ENCODE data around the gene ARL15. TPM values are rescaled to one million over a fixed set of nuclear protein-coding genes. Genes with fewer than 3 reads are reported as not detected.
"Not testable (repeated sequence)": the region's sequence is repeated elsewhere in the genome, so short reads cannot be mapped to it uniquely, and the experiment has no call there.

The ARL15 gene
- total and polyA plus RNA-seq, 2 experiments from 2014 or later: 7.8 to 9.9 TPM

GRCh38 chr5:53871775-53872174 lies 438.6 kb downstream of the ARL15 start:
- 0 out of 2 replicates have a peak, but pooled peaks cover 2% of the 10 kb centered on the region for H3F3A ChIP-seq (ENCODE audit: insufficient read depth)
- no peaks in the 10 kb centered on the region for H3K36me3 ChIP-seq (ENCODE audit: low read depth)
- WGBS, 2 experiments (ENCODE audit: low coverage in 1 of 2, low lambda C conversion rate in 2 of 2, missing lambda C conversion rate in 2 of 2): 94 to 98% methylated on average over 2 of the region's 2 CpGs

GRCh38 chr5:53871050-53871449 lies 439.3 kb downstream of the ARL15 start:
- no peaks in the 10 kb centered on the region for H3K27me3 ChIP-seq (replicated peaks; ENCODE audit: insufficient read depth)
- in situ Hi-C loops (cut with MboI): no loop called here
- no peaks in the 10 kb centered on the region for H3K9me3 ChIP-seq (ENCODE audit: low read depth)
- H3K4me3 ChIP-seq: no peak overlapping the region
- H4K20me1 ChIP-seq (ENCODE audit: insufficient read depth): no peaks in the 10 kb centered on the region
- no peaks in the 10 kb centered on the region for H3K4me1 ChIP-seq (ENCODE audit: insufficient read depth)
- no peak overlapping the region for H3K4me2 ChIP-seq (ENCODE audit: unreplicated experiment)
- TF ChIP-seq EZH2 (IDR thresholded peaks at IDR 0.05; ENCODE audit: insufficient read depth, poor library complexity, severe bottlenecking) (no peak), EZH2phosphoT487 (IDR thresholded peaks at IDR 0.05; ENCODE audit: insufficient read depth, low read depth) (no peak)
- DNase-seq: peak; percentile 25
- H3K9ac ChIP-seq: no peak overlapping the region
- no peak overlapping the region for H2AFZ ChIP-seq
- no peaks in the 10 kb centered on the region for H3F3A ChIP-seq (ENCODE audit: insufficient read depth)
- H3K27ac ChIP-seq: no peak overlapping the region
- H3K79me2 ChIP-seq (ENCODE audit: insufficient read depth): no peaks in the 10 kb centered on the region
- no peaks in the 10 kb centered on the region for H3K9me2 ChIP-seq (ENCODE audit: insufficient read depth)
- 58 to 65% methylated on average over 5 of the region's 5 CpGs for WGBS, 2 experiments (ENCODE audit: low coverage in 1 of 2, low lambda C conversion rate in 2 of 2, missing lambda C conversion rate in 2 of 2)
- no peaks in the 10 kb centered on the region for H3K36me3 ChIP-seq (ENCODE audit: low read depth)

More at GRCh38 chr5:53871775-53872174, 438.6 kb downstream of the ARL15 start:
- no peaks in the 10 kb centered on the region for H3K9me3 ChIP-seq (ENCODE audit: low read depth)
- no peaks in the 10 kb centered on the region for H3K4me1 ChIP-seq (ENCODE audit: insufficient read depth)
- TF ChIP-seq EZH2 (IDR thresholded peaks at IDR 0.05; ENCODE audit: insufficient read depth, poor library complexity, severe bottlenecking) (no peak), EZH2phosphoT487 (IDR thresholded peaks at IDR 0.05; ENCODE audit: insufficient read depth, low read depth) (no peak)
- H2AFZ ChIP-seq: no peak overlapping the region
- no peak for DNase-seq
- no peak overlapping the region for H3K27ac ChIP-seq
- H3K9ac ChIP-seq: no peak overlapping the region
- no peaks in the 10 kb centered on the region for H4K20me1 ChIP-seq (ENCODE audit: insufficient read depth)
- H3K27me3 ChIP-seq (replicated peaks; ENCODE audit: insufficient read depth): no peaks in the 10 kb centered on the region
- H3K79me2 ChIP-seq (ENCODE audit: insufficient read depth): no peaks in the 10 kb centered on the region
- H3K4me3 ChIP-seq: no peak overlapping the region
- H3K4me2 ChIP-seq (ENCODE audit: unreplicated experiment): no peak overlapping the region
- in situ Hi-C loops (cut with MboI): no loop called here
- no peaks in the 10 kb centered on the region for H3K9me2 ChIP-seq (ENCODE audit: insufficient read depth)

GRCh38 chr5:53858700-53859456 lies 451.5 kb downstream of the ARL15 start:
- Histone ChIP-seq H2AFZ (no peak overlapping the region), H3K9me2 (ENCODE audit: insufficient read depth) (no peaks in the 10 kb centered on the region), H3K4me3 (no peak overlapping the region), H3F3A (ENCODE audit: insufficient read depth) (no peaks in the 10 kb centered on the region), H3K9ac (no peak overlapping the region), H3K27me3 (replicated peaks; ENCODE audit: insufficient read depth) (no peaks in the 10 kb centered on the region), H4K20me1 (ENCODE audit: insufficient read depth) (no peaks in the 10 kb centered on the region), H3K79me2 (ENCODE audit: insufficient read depth) (no peaks in the 10 kb centered on the region), H3K4me2 (ENCODE audit: unreplicated experiment) (no peak overlapping the region), H3K36me3 (ENCODE audit: low read depth) (no peaks in the 10 kb centered on the region), H3K27ac (no peak overlapping the region), H3K9me3 (ENCODE audit: low read depth) (peaks cover 3% of the 10 kb centered on the region), H3K4me1 (ENCODE audit: insufficient read depth) (no peaks in the 10 kb centered on the region)
- no peak for DNase-seq
- 81 to 83% methylated on average over 17 of the region's 17 CpGs for WGBS, 2 experiments (ENCODE audit: low coverage in 1 of 2, low lambda C conversion rate in 2 of 2, missing lambda C conversion rate in 2 of 2)
- in situ Hi-C loops (cut with MboI): no loop called here
- TF ChIP-seq EZH2 (IDR thresholded peaks at IDR 0.05; ENCODE audit: insufficient read depth, poor library complexity, severe bottlenecking) (no peak), EZH2phosphoT487 (IDR thresholded peaks at IDR 0.05; ENCODE audit: insufficient read depth, low read depth) (no peak)

GRCh38 chr5:53856506-53856905 lies 453.9 kb downstream of the ARL15 start:
- Histone ChIP-seq H3K9me2 (ENCODE audit: insufficient read depth) (no peaks in the 10 kb centered on the region), H3K4me2 (ENCODE audit: unreplicated experiment) (no peak overlapping the region), H4K20me1 (ENCODE audit: insufficient read depth) (no peaks in the 10 kb centered on the region), H3K27ac (no peak overlapping the region), H3K79me2 (ENCODE audit: insufficient read depth) (no peaks in the 10 kb centered on the region), H3K4me3 (no peak overlapping the region), H2AFZ (no peak overlapping the region), H3K36me3 (ENCODE audit: low read depth) (no peaks in the 10 kb centered on the region), H3K27me3 (replicated peaks; ENCODE audit: insufficient read depth) (no peaks in the 10 kb centered on the region), H3F3A (ENCODE audit: insufficient read depth) (no peaks in the 10 kb centered on the region), H3K9me3 (ENCODE audit: low read depth) (peaks cover 3% of the 10 kb centered on the region), H3K9ac (no peak overlapping the region), H3K4me1 (ENCODE audit: insufficient read depth) (no peaks in the 10 kb centered on the region)
- 45 to 47% methylated on average over 3 of the region's 3 CpGs for WGBS, 2 experiments (ENCODE audit: low coverage in 1 of 2, low lambda C conversion rate in 2 of 2, missing lambda C conversion rate in 2 of 2)
- in situ Hi-C loops (cut with MboI): no loop called here
- no peak for DNase-seq
- TF ChIP-seq EZH2phosphoT487 (IDR thresholded peaks at IDR 0.05; ENCODE audit: insufficient read depth, low read depth): no peak
- no peak for TF ChIP-seq EZH2 (IDR thresholded peaks at IDR 0.05; ENCODE audit: insufficient read depth, poor library complexity, severe bottlenecking)

GRCh38 chr5:53836851-53837430 lies 473.4 kb downstream of the ARL15 start:
- H3K36me3 ChIP-seq (ENCODE audit: low read depth); H3K4me2 ChIP-seq (ENCODE audit: unreplicated experiment); H3K27ac ChIP-seq; H3K4me3 ChIP-seq; H3K9me3 ChIP-seq (ENCODE audit: low read depth); H3K4me1 ChIP-seq (ENCODE audit: insufficient read depth); H3K9me2 ChIP-seq (ENCODE audit: insufficient read depth); H3K79me2 ChIP-seq (ENCODE audit: insufficient read depth); H3K9ac ChIP-seq; DNase-seq; H2AFZ ChIP-seq; H3F3A ChIP-seq (ENCODE audit: insufficient read depth); in situ Hi-C loops (cut with MboI); H4K20me1 ChIP-seq (ENCODE audit: insufficient read depth); H3K27me3 ChIP-seq (replicated peaks; ENCODE audit: insufficient read depth): not testable (repeated sequence)
- WGBS, 2 experiments (ENCODE audit: low coverage in 1 of 2, low lambda C conversion rate in 2 of 2, missing lambda C conversion rate in 2 of 2): 75 to 77% methylated on average over 13 to 19 of the region's 19 CpGs
